OCI-LY1 (cell line): ENCODE results near the gene HOXB7.

Source experiments
- H2AFZ ChIP-seq: fragments of 200-600 bp; sonication (generic), shearing (Covaris generic); 2 replicates; pipeline ENCODE4 v1.6.0; 2014; ENCODE audit warnings: antibody characterized with exemption, mild to moderate bottlenecking, low read length
- H3F3A ChIP-seq: fragments of 200-600 bp; sonication (generic), shearing (Covaris generic); 2 replicates; pipeline ENCODE4 v1.6.0; 2014; ENCODE audit warnings: mild to moderate bottlenecking, antibody characterized with exemption, low read length, moderate library complexity; ENCODE audit not compliant: insufficient read depth
- H3K27ac ChIP-seq: fragments of 200-600 bp; sonication (generic); 2 replicates; pipeline ENCODE4 v1.5.1; 2014; ENCODE audit warnings: low read length, mixed run types, mild to moderate bottlenecking, low read depth; ENCODE audit not compliant: poor library complexity, severe bottlenecking
- H3K27me3 ChIP-seq: fragments of 200-600 bp; sonication (generic); 2 replicates; pipeline ENCODE4 v1.6.0; 2014; ENCODE audit warnings: antibody characterized with exemption, mild to moderate bottlenecking, low read length, moderate library complexity; ENCODE audit not compliant: insufficient read depth
- H3K36me3 ChIP-seq: fragments of 200-600 bp; sonication (generic); 2 replicates; pipeline ENCODE4 v1.6.1; 2014; ENCODE audit warnings: mild to moderate bottlenecking, antibody characterized with exemption, low read length, moderate library complexity, mixed read lengths; ENCODE audit not compliant: insufficient read depth
- H3K4me1 ChIP-seq: fragments of 200-600 bp; sonication (generic); 2 replicates; pipeline ENCODE4 v1.5.1; 2014; ENCODE audit warnings: mild to moderate bottlenecking, low read length, moderate library complexity; ENCODE audit not compliant: insufficient read depth, severe bottlenecking
- H3K4me2 ChIP-seq: fragments of 200-600 bp; sonication (generic), shearing (Covaris generic); 2 replicates; pipeline ENCODE4 v1.6.1; 2014; ENCODE audit warnings: low read length
- H3K4me3 ChIP-seq: fragments of 200-600 bp; sonication (generic); 2 replicates; pipeline ENCODE4 v1.5.1; 2014; ENCODE audit warnings: low read length, low read depth, mild to moderate bottlenecking, mixed read lengths; ENCODE audit not compliant: poor library complexity, severe bottlenecking
- H3K79me2 ChIP-seq: fragments of 200-600 bp; shearing (Covaris generic); 2 replicates; pipeline ENCODE4 v1.6.1; 2016; ENCODE audit warnings: mixed run types, low read length, mixed read lengths; ENCODE audit not compliant: insufficient read depth
- H3K9ac ChIP-seq: fragments of 200-600 bp; sonication (generic), shearing (Covaris generic); 2 replicates; pipeline ENCODE4 v1.6.1; 2014; ENCODE audit warnings: mild to moderate bottlenecking, low read length, mixed read lengths
- H3K9me2 ChIP-seq: fragments of 200-600 bp; sonication (generic), shearing (Covaris generic); 2 replicates; pipeline ENCODE4 v1.6.1; 2014; ENCODE audit warnings: low read depth, mild to moderate bottlenecking, low read length, mixed read lengths
- H3K9me3 ChIP-seq: fragments of 200-600 bp; shearing (Covaris generic); 2 replicates; pipeline ENCODE4 v1.6.1; 2014; ENCODE audit warnings: low read length, mixed read lengths
- H4K20me1 ChIP-seq: fragments of 200-600 bp; sonication (generic), shearing (Covaris generic); 2 replicates; pipeline ENCODE4 v1.6.0; 2016; ENCODE audit warnings: mild to moderate bottlenecking, low read length; ENCODE audit not compliant: insufficient read depth
- EZH2 ChIP-seq: fragments of 200-600 bp; sonication (generic), shearing (Covaris generic); IDR thresholded peaks from 2 replicates; pipeline ENCODE4 v1.8.0; 2017; ENCODE audit warnings: borderline replicate concordance, mixed run types, mild to moderate bottlenecking, antibody characterized with exemption, low read length, moderate library complexity, mixed read lengths
- TF ChIP-seq, protein P1 (sequence below): fragments of 200-600 bp; sonication (generic), shearing (Covaris generic); IDR thresholded peaks from 2 replicates; pipeline ENCODE4 v1.5.1; 2017; ENCODE audit warnings: mild to moderate bottlenecking, antibody characterized with exemption, low read length, moderate library complexity, mixed read lengths

HOXB7 gene

DNA sequence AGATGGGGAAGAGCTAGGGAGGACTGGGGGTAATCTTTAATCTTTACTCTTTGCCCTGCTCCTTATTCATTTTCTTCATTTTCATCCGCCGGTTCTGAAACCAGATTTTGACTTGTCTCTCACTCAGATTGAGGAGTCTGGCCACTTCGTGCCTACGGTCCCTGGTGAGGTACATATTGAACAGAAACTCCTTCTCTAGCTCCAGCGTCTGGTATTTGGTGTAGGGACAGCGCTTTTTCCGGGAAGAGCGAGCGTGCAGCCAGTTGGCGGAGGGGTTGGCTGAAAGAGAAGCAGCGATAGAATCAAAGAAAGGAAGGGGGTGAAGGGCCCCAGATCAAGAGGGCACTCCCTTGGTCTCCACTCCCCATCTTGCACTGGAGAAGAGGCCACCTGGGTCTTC is 12.0 kb upstream of the HOXB7 start:
- Histone ChIP-seq H3K79me2 (no peaks in the 10 kb centered on the region), H3K36me3 (no peaks in the 10 kb centered on the region), H3K4me2 (no peak overlapping the region), H3F3A (no peaks in the 10 kb centered on the region), H3K9me2 (no peaks in the 10 kb centered on the region), H3K4me3 (no peak overlapping the region), H2AFZ (no peak overlapping the region), H3K4me1 (no peaks in the 10 kb centered on the region), H3K9me3 (no peaks in the 10 kb centered on the region), H3K27ac (no peak overlapping the region), H4K20me1 (no peaks in the 10 kb centered on the region), H3K9ac (no peak overlapping the region), H3K27me3 (peaks cover 4% of the 10 kb centered on the region)
- TF ChIP-seq, protein P1, sequence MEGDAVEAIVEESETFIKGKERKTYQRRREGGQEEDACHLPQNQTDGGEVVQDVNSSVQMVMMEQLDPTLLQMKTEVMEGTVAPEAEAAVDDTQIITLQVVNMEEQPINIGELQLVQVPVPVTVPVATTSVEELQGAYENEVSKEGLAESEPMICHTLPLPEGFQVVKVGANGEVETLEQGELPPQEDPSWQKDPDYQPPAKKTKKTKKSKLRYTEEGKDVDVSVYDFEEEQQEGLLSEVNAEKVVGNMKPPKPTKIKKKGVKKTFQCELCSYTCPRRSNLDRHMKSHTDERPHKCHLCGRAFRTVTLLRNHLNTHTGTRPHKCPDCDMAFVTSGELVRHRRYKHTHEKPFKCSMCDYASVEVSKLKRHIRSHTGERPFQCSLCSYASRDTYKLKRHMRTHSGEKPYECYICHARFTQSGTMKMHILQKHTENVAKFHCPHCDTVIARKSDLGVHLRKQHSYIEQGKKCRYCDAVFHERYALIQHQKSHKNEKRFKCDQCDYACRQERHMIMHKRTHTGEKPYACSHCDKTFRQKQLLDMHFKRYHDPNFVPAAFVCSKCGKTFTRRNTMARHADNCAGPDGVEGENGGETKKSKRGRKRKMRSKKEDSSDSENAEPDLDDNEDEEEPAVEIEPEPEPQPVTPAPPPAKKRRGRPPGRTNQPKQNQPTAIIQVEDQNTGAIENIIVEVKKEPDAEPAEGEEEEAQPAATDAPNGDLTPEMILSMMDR: no peak
- TF ChIP-seq EZH2: no peak

DNA sequence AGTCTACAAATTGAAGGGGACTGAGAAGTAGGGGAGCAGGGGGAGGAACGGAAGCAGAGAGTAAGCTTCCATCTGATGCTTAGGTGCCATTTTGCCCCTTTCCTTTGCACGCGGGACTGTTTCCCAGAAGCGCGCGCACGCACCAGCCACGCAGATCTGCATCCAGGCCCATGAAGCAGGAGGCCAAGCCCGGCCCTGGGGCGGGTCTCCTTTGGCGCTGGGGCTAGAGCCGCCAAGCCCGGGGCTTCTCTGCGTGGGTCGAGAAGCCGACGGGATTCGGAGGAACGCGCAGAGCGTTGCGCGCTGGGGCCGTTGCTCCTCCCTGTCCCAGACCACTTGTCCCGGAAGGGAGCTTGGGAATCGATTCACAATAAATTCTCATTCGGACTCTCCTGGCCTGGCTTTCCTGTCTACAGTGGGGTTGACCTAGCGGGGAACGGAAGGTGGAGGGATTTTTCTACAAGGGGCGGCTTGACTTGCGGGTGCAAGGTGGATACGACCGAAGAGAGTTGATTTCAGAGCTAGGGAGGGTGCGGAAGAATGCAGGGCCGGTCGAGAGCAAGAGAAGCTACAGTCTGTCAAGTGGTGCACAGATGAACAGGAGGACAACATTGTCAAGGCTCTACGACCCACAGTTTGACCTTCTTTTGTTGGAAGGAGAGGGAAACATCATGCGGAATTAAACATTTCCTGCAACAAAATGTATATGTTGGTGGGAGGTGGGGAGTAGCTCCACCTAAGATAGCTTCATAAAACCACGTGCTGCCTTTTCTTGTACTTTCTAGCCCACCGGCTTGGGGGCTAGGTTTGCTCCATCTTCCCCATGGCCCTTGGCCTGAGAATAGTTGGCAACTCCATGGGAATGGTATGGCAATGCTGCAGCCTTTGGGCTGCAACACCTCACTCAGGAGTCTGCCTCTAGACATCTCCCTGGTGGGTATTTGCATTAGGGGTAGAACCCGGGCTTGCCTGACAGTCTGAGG is 10.9 kb upstream of the HOXB7 start:
- H4K20me1 ChIP-seq: no peaks in the 10 kb centered on the region
- H3K27ac ChIP-seq: no peak overlapping the region
- no peak overlapping the region for H3K4me2 ChIP-seq
- peaks cover 4% of the 10 kb centered on the region for H3K27me3 ChIP-seq
- H2AFZ ChIP-seq: no peak overlapping the region
- H3K4me3 ChIP-seq: no peak overlapping the region
- no peaks in the 10 kb centered on the region for H3K4me1 ChIP-seq
- no peaks in the 10 kb centered on the region for H3K79me2 ChIP-seq
- H3K9me3 ChIP-seq: no peaks in the 10 kb centered on the region
- no peak overlapping the region for H3K9ac ChIP-seq
- H3K36me3 ChIP-seq: no peaks in the 10 kb centered on the region
- no peaks in the 10 kb centered on the region for H3K9me2 ChIP-seq
- no peaks in the 10 kb centered on the region for H3F3A ChIP-seq
- no peak for TF ChIP-seq EZH2
- TF ChIP-seq, protein P1: no peak

DNA sequence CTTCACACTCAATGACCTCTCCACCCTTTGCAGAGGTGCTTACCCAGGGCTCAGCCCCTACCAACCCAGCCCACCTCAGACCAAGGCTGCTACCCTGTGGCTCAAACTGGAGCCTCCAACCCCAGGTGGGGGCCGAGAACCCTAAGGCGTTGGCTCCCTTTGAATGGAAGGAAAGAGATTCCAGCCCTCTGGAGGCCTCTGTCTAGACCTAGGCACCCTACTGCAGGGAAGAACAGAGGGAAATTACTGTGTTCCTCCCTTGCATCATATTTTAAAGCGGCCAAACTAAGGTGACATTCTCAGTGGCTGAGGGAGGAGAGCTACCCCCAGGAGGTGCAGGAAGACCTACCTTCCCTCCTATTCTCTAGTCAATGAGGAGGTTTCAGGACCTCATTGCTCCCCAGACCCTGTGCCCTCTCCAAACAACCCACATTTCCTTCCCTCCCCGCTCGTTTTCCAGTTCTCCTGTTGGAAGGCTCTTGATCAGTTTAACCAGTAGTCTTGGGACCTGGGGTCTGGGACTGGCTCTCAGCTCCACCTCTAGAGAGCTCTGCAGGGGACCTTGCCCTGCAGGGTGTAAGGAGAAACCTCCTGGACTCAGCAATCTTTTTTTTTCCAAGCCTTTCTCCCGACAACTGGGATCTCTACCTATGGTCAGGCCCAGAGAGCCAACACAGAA is 9.8 kb upstream of the HOXB7 start:
- Histone ChIP-seq H3K9ac (no peak overlapping the region), H3F3A (no peaks in the 10 kb centered on the region), H4K20me1 (no peaks in the 10 kb centered on the region), H2AFZ (no peak overlapping the region), H3K4me1 (no peaks in the 10 kb centered on the region), H3K9me2 (no peaks in the 10 kb centered on the region), H3K27me3 (peaks cover 4% of the 10 kb centered on the region), H3K36me3 (no peaks in the 10 kb centered on the region), H3K4me2 (no peak overlapping the region), H3K27ac (no peak overlapping the region), H3K9me3 (no peaks in the 10 kb centered on the region), H3K4me3 (no peak overlapping the region), H3K79me2 (no peaks in the 10 kb centered on the region)
- no peak for TF ChIP-seq EZH2
- TF ChIP-seq, protein P1: no peak
